Hepatocyte (in vitro differentiated cells): ENCODE results near the gene ASIC2.

ENCODE experiments used
- EZH2 ChIP-seq: fragments of 200-600 bp; sonication (generic); IDR thresholded peaks from 2 replicates; pipeline ENCODE4 v1.6.1; 2016; ENCODE audit warnings: antibody characterized with exemption, mild to moderate bottlenecking, borderline replicate concordance
- EZH2phosphoT487 ChIP-seq: fragments of 200-600 bp; sonication (generic); IDR thresholded peaks from one replicate; pipeline ENCODE4 v1.6.1; 2018; ENCODE audit warnings: antibody characterized with exemption, mild to moderate bottlenecking, low read depth, moderate library complexity; ENCODE audit not compliant: unreplicated experiment, severe bottlenecking
- TF ChIP-seq, protein P1 (sequence below): fragments of 200-600 bp; sonication (generic); IDR thresholded peaks from 2 replicates; pipeline ENCODE4 v1.5.1; 2016; ENCODE audit warnings: antibody characterized with exemption, mild to moderate bottlenecking; ENCODE audit not compliant: poor library complexity

DNA sequence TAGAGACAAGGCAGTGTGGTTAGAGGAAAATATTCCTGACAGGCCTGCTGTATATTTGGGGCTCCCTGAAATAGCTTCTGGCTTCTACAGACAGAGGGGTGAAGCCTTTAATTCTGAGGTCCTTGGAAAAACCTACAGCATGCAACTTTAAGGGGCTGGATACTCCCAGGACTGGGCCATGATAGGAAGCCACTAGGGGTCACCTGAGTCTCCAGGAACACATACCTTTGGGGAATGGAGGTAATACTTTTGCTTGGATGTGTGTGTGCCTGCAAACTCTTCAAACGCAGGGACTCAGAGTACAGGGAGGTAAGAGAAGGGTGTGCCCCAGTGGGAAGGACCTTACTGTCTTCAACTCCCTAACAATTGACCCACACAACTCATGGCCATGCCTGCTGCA is 4.1 kb downstream of the ASIC2 start:
- TF ChIP-seq, protein P1, sequence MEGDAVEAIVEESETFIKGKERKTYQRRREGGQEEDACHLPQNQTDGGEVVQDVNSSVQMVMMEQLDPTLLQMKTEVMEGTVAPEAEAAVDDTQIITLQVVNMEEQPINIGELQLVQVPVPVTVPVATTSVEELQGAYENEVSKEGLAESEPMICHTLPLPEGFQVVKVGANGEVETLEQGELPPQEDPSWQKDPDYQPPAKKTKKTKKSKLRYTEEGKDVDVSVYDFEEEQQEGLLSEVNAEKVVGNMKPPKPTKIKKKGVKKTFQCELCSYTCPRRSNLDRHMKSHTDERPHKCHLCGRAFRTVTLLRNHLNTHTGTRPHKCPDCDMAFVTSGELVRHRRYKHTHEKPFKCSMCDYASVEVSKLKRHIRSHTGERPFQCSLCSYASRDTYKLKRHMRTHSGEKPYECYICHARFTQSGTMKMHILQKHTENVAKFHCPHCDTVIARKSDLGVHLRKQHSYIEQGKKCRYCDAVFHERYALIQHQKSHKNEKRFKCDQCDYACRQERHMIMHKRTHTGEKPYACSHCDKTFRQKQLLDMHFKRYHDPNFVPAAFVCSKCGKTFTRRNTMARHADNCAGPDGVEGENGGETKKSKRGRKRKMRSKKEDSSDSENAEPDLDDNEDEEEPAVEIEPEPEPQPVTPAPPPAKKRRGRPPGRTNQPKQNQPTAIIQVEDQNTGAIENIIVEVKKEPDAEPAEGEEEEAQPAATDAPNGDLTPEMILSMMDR = no peak
- no peak for TF ChIP-seq EZH2
- TF ChIP-seq EZH2phosphoT487 = no peak
